BE2C (cell line): Measurements from ENCODE around the gene SBF2.

Source experiments
- DNase-seq: peaks from one replicate; pipeline ENCODE4 v3.0.0-alpha.2; 2020
- H3K27me3 ChIP-seq: fragments of 250-450 bp; sonication (Bioruptor Pico); 2 replicates; pipeline ENCODE4 v1.5.1; 2020; ENCODE audit warnings: mild to moderate bottlenecking
- H3K36me3 ChIP-seq: fragments of 250-450 bp; sonication (Bioruptor Pico); 2 replicates; pipeline ENCODE4 v1.5.1; 2020; ENCODE audit warnings: mild to moderate bottlenecking
- H3K4me1 ChIP-seq: fragments of 250-450 bp; sonication (Bioruptor Pico); 2 replicates; pipeline ENCODE4 v1.5.1; 2020
- H3K4me3 ChIP-seq: 2 replicates; pipeline ENCODE4 v1.5.1; 2011; ENCODE audit warnings: low read depth, low read length
- H3K9me3 ChIP-seq: fragments of 250-450 bp; sonication (Bioruptor Pico); 2 replicates; pipeline ENCODE4 v1.5.1; 2020
- TF ChIP-seq, protein P1 (sequence below): IDR thresholded peaks from 2 replicates; pipeline ENCODE4 v1.5.1; 2012; ENCODE audit warnings: mild to moderate bottlenecking, low read depth, low read length

The SBF2 gene

DNA sequence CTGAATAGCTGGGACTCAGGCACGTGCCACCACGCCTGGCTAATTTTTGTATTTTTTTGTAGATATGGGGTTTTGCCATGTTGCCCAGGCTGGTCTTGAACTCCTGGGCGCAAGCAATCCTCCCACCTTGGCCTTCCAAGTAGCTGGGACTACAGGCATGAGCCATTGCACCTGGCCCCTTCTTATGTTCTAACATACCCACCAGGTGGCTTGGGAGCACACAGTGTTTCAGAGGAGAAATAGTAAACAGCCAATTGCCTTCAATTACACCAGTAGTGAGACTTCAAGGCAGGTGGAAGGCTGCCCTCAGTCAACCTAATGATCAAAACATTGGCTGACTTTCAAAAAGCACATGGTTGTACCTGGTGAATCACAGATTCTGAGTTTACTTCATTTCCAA, 462.9 kb downstream of the SBF2 start:
- Histone ChIP-seq H3K4me1 (no peaks in the 10 kb centered on the region), H3K36me3 (no peaks in the 10 kb centered on the region), H3K9me3 (no peaks in the 10 kb centered on the region), H3K4me3 (no peak overlapping the region), H3K27me3 (no peaks in the 10 kb centered on the region)
- TF ChIP-seq, protein P1, sequence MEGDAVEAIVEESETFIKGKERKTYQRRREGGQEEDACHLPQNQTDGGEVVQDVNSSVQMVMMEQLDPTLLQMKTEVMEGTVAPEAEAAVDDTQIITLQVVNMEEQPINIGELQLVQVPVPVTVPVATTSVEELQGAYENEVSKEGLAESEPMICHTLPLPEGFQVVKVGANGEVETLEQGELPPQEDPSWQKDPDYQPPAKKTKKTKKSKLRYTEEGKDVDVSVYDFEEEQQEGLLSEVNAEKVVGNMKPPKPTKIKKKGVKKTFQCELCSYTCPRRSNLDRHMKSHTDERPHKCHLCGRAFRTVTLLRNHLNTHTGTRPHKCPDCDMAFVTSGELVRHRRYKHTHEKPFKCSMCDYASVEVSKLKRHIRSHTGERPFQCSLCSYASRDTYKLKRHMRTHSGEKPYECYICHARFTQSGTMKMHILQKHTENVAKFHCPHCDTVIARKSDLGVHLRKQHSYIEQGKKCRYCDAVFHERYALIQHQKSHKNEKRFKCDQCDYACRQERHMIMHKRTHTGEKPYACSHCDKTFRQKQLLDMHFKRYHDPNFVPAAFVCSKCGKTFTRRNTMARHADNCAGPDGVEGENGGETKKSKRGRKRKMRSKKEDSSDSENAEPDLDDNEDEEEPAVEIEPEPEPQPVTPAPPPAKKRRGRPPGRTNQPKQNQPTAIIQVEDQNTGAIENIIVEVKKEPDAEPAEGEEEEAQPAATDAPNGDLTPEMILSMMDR: no peak
- no peak for DNase-seq

- no peaks in the 10 kb centered on the region for H3K4me1 ChIP-seq
- no peaks in the 10 kb centered on the region for H3K9me3 ChIP-seq
- TF ChIP-seq, protein P1: no peak
- H3K4me3 ChIP-seq: no peak overlapping the region
- no peaks in the 10 kb centered on the region for H3K27me3 ChIP-seq
- no peak for DNase-seq
- no peaks in the 10 kb centered on the region for H3K36me3 ChIP-seq
These were observed 466.3 kb downstream of the SBF2 start for GRCh38 chr11:9827708-9828107.

- Histone ChIP-seq H3K27me3 (no peaks in the 10 kb centered on the region), H3K4me3 (no peak overlapping the region), H3K9me3 (no peaks in the 10 kb centered on the region), H3K4me1 (no peaks in the 10 kb centered on the region), H3K36me3 (no peaks in the 10 kb centered on the region)
- TF ChIP-seq, protein P1: no peak
- DNase-seq: no peak
These were observed 467.6 kb downstream of the SBF2 start for GRCh38 chr11:9826390-9826789.

GRCh38 chr11:9825895-9826294, 468.1 kb downstream of the SBF2 start:
- Histone ChIP-seq H3K27me3 (no peaks in the 10 kb centered on the region), H3K36me3 (no peaks in the 10 kb centered on the region), H3K9me3 (no peaks in the 10 kb centered on the region), H3K4me3 (no peak overlapping the region), H3K4me1 (no peaks in the 10 kb centered on the region)
- TF ChIP-seq, protein P1: no peak
- DNase-seq: no peak

DNA sequence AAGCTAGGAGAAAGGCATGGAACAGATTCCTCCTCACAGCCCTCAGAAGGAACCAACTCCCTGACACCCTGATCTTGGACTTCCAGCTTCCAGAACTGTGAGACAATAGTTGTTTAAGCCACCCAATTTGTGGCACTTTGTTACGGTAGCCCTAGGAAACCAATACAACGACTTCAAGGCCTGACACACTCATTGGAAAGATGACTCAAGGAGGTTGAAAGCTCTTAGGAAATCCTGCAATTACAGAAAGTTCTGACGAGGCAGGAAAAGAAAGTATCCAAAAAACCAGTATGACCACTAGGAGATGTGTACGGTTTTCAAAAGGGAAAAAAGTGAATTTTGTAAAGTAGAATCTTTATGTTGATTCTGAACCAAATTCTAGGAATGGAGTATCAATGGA, 468.7 kb downstream of the SBF2 start:
- Histone ChIP-seq H3K36me3 (no peaks in the 10 kb centered on the region), H3K4me1 (no peaks in the 10 kb centered on the region), H3K9me3 (no peaks in the 10 kb centered on the region), H3K4me3 (no peak overlapping the region), H3K27me3 (no peaks in the 10 kb centered on the region)
- no peak for DNase-seq
- TF ChIP-seq, protein P1: no peak

GRCh38 chr11:9823887-9824385, 470.1 kb downstream of the SBF2 start:
- no peak for DNase-seq
- no peaks in the 10 kb centered on the region for H3K36me3 ChIP-seq
- TF ChIP-seq, protein P1: no peak
- H3K9me3 ChIP-seq: no peaks in the 10 kb centered on the region
- H3K4me1 ChIP-seq: no peaks in the 10 kb centered on the region
- H3K27me3 ChIP-seq: no peaks in the 10 kb centered on the region
- H3K4me3 ChIP-seq: no peak overlapping the region
